ENCODE results near the gene ATP8B1.

DNA sequence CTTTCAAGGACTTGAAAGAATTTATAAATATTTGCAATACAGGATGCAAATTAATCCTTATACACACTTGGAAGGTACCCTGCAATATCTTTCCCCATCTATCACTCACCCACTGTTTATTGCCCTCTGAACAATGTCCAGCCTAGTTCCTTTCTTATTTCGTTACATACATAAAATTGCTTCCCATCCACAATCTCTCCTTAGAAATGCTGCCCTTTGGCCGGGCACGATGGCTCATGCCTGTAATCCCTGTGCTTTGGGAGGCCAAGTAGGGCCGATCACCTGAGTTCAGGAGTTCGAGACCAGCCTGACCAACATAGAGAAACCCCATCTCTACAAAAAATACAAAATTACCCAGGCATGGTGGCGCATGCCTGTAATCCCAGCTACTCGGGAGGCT lies 41.2 kb upstream of the ATP8B1 start:
- TF ChIP-seq, protein P1, sequence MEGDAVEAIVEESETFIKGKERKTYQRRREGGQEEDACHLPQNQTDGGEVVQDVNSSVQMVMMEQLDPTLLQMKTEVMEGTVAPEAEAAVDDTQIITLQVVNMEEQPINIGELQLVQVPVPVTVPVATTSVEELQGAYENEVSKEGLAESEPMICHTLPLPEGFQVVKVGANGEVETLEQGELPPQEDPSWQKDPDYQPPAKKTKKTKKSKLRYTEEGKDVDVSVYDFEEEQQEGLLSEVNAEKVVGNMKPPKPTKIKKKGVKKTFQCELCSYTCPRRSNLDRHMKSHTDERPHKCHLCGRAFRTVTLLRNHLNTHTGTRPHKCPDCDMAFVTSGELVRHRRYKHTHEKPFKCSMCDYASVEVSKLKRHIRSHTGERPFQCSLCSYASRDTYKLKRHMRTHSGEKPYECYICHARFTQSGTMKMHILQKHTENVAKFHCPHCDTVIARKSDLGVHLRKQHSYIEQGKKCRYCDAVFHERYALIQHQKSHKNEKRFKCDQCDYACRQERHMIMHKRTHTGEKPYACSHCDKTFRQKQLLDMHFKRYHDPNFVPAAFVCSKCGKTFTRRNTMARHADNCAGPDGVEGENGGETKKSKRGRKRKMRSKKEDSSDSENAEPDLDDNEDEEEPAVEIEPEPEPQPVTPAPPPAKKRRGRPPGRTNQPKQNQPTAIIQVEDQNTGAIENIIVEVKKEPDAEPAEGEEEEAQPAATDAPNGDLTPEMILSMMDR (IDR thresholded peaks at IDR 0.05; ENCODE audit: insufficient read depth, low read length), result no peak
- TF ChIP-seq POLR2AphosphoS5 (IDR thresholded peaks at IDR 0.05; ENCODE audit: low read depth), result no peak
- no peak for TF ChIP-seq GABPA (IDR thresholded peaks at IDR 0.05; ENCODE audit: low read depth)
- TF ChIP-seq, protein P2, sequence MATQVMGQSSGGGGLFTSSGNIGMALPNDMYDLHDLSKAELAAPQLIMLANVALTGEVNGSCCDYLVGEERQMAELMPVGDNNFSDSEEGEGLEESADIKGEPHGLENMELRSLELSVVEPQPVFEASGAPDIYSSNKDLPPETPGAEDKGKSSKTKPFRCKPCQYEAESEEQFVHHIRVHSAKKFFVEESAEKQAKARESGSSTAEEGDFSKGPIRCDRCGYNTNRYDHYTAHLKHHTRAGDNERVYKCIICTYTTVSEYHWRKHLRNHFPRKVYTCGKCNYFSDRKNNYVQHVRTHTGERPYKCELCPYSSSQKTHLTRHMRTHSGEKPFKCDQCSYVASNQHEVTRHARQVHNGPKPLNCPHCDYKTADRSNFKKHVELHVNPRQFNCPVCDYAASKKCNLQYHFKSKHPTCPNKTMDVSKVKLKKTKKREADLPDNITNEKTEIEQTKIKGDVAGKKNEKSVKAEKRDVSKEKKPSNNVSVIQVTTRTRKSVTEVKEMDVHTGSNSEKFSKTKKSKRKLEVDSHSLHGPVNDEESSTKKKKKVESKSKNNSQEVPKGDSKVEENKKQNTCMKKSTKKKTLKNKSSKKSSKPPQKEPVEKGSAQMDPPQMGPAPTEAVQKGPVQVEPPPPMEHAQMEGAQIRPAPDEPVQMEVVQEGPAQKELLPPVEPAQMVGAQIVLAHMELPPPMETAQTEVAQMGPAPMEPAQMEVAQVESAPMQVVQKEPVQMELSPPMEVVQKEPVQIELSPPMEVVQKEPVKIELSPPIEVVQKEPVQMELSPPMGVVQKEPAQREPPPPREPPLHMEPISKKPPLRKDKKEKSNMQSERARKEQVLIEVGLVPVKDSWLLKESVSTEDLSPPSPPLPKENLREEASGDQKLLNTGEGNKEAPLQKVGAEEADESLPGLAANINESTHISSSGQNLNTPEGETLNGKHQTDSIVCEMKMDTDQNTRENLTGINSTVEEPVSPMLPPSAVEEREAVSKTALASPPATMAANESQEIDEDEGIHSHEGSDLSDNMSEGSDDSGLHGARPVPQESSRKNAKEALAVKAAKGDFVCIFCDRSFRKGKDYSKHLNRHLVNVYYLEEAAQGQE (IDR thresholded peaks at IDR 0.05; ENCODE audit: insufficient replicate concordance, low read depth), result no peak
